Measurements from ENCODE around the gene LPP.

The LPP gene

DNA sequence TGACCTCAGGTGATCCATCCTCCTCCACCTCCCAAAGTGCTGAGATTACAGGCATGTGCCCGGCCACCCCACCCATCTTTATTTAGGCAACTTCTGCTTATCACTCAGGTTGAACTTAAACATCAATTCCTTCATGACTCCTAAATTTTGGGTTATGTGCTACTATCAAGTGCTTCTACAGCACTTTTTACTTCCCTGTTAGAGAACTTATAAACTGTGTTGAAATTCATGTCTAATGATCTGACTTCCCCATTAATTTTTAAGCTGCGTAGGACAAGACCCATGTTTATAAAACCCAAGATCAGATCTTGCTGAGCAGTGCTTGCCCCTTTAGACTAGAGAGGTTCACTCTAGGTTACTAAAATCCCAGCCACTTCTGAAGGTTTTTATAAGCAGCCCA, 751.6 kb downstream of the LPP start:
- H3K4me1 ChIP-seq (ENCODE audit: control insufficient read depth, insufficient read depth, low read length) = peaks cover 7% of the 10 kb centered on the region; the same call in 1 of the 2 replicates
- no peak overlapping the region for H3K27ac ChIP-seq (ENCODE audit: low read depth, low read length)
- no peaks in the 10 kb centered on the region for H3K27me3 ChIP-seq (ENCODE audit: control insufficient read depth, insufficient read depth, low read length)
- no peak overlapping the region for H3K4me3 ChIP-seq (ENCODE audit: low read depth, low read length)
- H3K9me3 ChIP-seq (ENCODE audit: control insufficient read depth, insufficient read depth, low read depth, low read length) = no peaks in the 10 kb centered on the region
- H3K9ac ChIP-seq (ENCODE audit: low read length) = no peak overlapping the region
- H3K36me3 ChIP-seq (ENCODE audit: control insufficient read depth, insufficient read depth, low read length) = no peaks in the 10 kb centered on the region

- Histone ChIP-seq H3K9ac (ENCODE audit: low read length) (no peak overlapping the region), H3K4me3 (ENCODE audit: low read depth, low read length) (no peak overlapping the region), H3K27me3 (ENCODE audit: control insufficient read depth, insufficient read depth, low read length) (no peaks in the 10 kb centered on the region), H3K4me1 (ENCODE audit: control insufficient read depth, insufficient read depth, low read length) (peaks cover 7% of the 10 kb centered on the region; the same call in 1 of the 2 replicates), H3K36me3 (ENCODE audit: control insufficient read depth, insufficient read depth, low read length) (no peaks in the 10 kb centered on the region), H3K27ac (ENCODE audit: low read depth, low read length) (no peak overlapping the region), H3K9me3 (ENCODE audit: control insufficient read depth, insufficient read depth, low read depth, low read length) (no peaks in the 10 kb centered on the region)
These were observed 752.3 kb downstream of the LPP start for GRCh38 chr3:188906236-188906635.

- H3K9me3 ChIP-seq (ENCODE audit: control insufficient read depth, insufficient read depth, low read depth, low read length) = peaks cover 2% of the 10 kb centered on the region; the same call in 1 of the 2 replicates
These were observed 754.3 kb downstream of the LPP start for GRCh38 chr3:188908002-188908850.

GRCh38 chr3:188911026-188911850, 757.3 kb downstream of the LPP start:
- Histone ChIP-seq H3K27ac (ENCODE audit: low read depth, low read length) (no peak overlapping the region), H3K27me3 (ENCODE audit: control insufficient read depth, insufficient read depth, low read length) (no peaks in the 10 kb centered on the region)

More at GRCh38 chr3:188908002-188908850, 754.3 kb downstream of the LPP start:
- Histone ChIP-seq H3K4me1 (ENCODE audit: control insufficient read depth, insufficient read depth, low read length) (peaks cover 7% of the 10 kb centered on the region; the same call in 1 of the 2 replicates), H3K36me3 (ENCODE audit: control insufficient read depth, insufficient read depth, low read length) (no peaks in the 10 kb centered on the region), H3K27me3 (ENCODE audit: control insufficient read depth, insufficient read depth, low read length) (no peaks in the 10 kb centered on the region), H3K9ac (ENCODE audit: low read length) (no peak overlapping the region), H3K27ac (ENCODE audit: low read depth, low read length) (no peak overlapping the region), H3K4me3 (ENCODE audit: low read depth, low read length) (no peak overlapping the region)

DNA sequence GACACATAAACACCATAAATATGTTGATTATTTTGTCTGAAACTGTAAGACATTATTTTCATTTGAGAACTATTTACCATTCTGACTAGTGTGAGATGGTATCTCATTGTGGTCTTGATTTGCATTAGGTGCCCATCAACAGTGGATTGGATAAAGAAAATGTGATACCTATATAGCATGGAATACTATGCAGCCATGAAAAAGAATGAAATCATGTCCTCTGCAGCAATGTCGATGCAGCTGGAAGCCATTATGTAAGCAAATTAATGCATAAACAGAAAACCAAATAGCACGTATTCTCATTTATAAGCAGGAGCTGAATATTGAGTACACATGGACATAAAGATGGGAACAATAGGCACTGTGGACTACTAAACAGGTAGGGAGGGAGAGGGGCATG, 759.1 kb downstream of the LPP start:
- H3K27me3 ChIP-seq (ENCODE audit: control insufficient read depth, insufficient read depth, low read length) = no peaks in the 10 kb centered on the region
- no peak overlapping the region for H3K9ac ChIP-seq (ENCODE audit: low read length)

More at GRCh38 chr3:188911026-188911850, 757.3 kb downstream of the LPP start:
- Histone ChIP-seq H3K4me3 (ENCODE audit: low read depth, low read length) (no peak overlapping the region), H3K4me1 (ENCODE audit: control insufficient read depth, insufficient read depth, low read length) (peaks cover 3% of the 10 kb centered on the region; the same call in 1 of the 2 replicates), H3K36me3 (ENCODE audit: control insufficient read depth, insufficient read depth, low read length) (no peaks in the 10 kb centered on the region), H3K9ac (ENCODE audit: low read length) (no peak overlapping the region), H3K9me3 (ENCODE audit: control insufficient read depth, insufficient read depth, low read depth, low read length) (peaks cover 3% of the 10 kb centered on the region; the same call in 1 of the 2 replicates)

GRCh38 chr3:188914552-188914951, 760.6 kb downstream of the LPP start:
- H3K9me3 ChIP-seq (ENCODE audit: control insufficient read depth, insufficient read depth, low read depth, low read length) = peaks cover 3% of the 10 kb centered on the region; the same call in 1 of the 2 replicates
- no peaks in the 10 kb centered on the region for H3K27me3 ChIP-seq (ENCODE audit: control insufficient read depth, insufficient read depth, low read length)
- peaks cover 9% of the 10 kb centered on the region for H3K4me1 ChIP-seq (ENCODE audit: control insufficient read depth, insufficient read depth, low read length)
- H3K9ac ChIP-seq (ENCODE audit: low read length) = no peak overlapping the region
- H3K36me3 ChIP-seq (ENCODE audit: control insufficient read depth, insufficient read depth, low read length) = no peaks in the 10 kb centered on the region
- H3K27ac ChIP-seq (ENCODE audit: low read depth, low read length) = no peak overlapping the region
- H3K4me3 ChIP-seq (ENCODE audit: low read depth, low read length) = no peak overlapping the region

More for the DNA sequence above, 759.1 kb downstream of the LPP start:
- H3K9me3 ChIP-seq (ENCODE audit: control insufficient read depth, insufficient read depth, low read depth, low read length) = peaks cover 3% of the 10 kb centered on the region; the same call in 1 of the 2 replicates
- no peak overlapping the region for H3K27ac ChIP-seq (ENCODE audit: low read depth, low read length)
- peaks cover 6% of the 10 kb centered on the region for H3K4me1 ChIP-seq (ENCODE audit: control insufficient read depth, insufficient read depth, low read length)
- H3K4me3 ChIP-seq (ENCODE audit: low read depth, low read length) = no peak overlapping the region
- H3K36me3 ChIP-seq (ENCODE audit: control insufficient read depth, insufficient read depth, low read length) = no peaks in the 10 kb centered on the region

DNA sequence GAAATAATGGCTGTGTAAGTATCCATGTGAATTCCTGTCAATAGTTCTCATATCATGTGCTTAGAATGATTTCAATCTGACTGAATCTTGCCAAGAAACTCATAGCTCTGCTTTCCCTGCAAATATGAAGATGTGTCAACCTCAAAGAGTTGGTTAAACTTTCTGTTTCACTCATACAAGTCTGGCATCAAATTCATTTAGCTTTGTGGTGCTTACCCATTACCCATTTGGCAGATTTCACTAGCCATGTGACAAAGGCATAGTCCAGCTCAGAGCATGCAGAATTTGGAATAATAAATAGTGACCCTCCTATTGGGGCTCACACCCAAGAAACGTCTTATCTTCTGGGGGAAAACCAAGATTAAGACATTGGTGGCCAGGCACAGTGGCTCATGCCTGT, 761.2 kb downstream of the LPP start:
- Histone ChIP-seq H3K9ac (ENCODE audit: low read length) (no peak overlapping the region), H3K27ac (ENCODE audit: low read depth, low read length) (no peak overlapping the region), H3K4me3 (ENCODE audit: low read depth, low read length) (no peak overlapping the region), H3K27me3 (ENCODE audit: control insufficient read depth, insufficient read depth, low read length) (no peaks in the 10 kb centered on the region), H3K9me3 (ENCODE audit: control insufficient read depth, insufficient read depth, low read depth, low read length) (peaks cover 6% of the 10 kb centered on the region), H3K4me1 (ENCODE audit: control insufficient read depth, insufficient read depth, low read length) (peaks cover 9% of the 10 kb centered on the region), H3K36me3 (ENCODE audit: control insufficient read depth, insufficient read depth, low read length) (no peaks in the 10 kb centered on the region)

DNA sequence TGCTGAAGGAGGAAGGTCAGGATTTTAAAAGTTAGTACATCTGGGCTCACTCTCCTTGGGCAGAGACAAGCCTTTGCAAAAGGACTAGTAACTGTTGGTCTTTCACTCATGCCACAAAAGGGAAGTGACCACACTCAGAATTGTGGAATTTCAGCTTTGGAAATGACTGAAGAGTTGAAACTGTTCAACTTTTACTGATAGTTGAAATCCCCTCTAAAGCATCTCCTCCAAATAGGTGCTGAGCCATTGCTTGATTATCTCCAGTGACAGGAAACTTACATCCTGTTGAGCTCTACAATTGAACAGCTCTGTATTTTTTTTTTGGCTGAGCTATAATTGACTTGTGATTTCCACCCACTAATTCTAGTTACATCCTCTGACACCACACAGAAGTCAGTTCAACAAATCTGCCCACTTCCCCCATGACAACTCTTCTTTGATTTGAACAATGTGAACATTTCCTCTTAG, 763.0 kb downstream of the LPP start:
- Histone ChIP-seq H3K4me1 (ENCODE audit: control insufficient read depth, insufficient read depth, low read length) (peaks cover 9% of the 10 kb centered on the region), H3K27ac (ENCODE audit: low read depth, low read length) (no peak overlapping the region), H3K9me3 (ENCODE audit: control insufficient read depth, insufficient read depth, low read depth, low read length) (peaks cover 10% of the 10 kb centered on the region), H3K27me3 (ENCODE audit: control insufficient read depth, insufficient read depth, low read length) (no peaks in the 10 kb centered on the region), H3K4me3 (ENCODE audit: low read depth, low read length) (no peak overlapping the region), H3K36me3 (ENCODE audit: control insufficient read depth, insufficient read depth, low read length) (no peaks in the 10 kb centered on the region), H3K9ac (ENCODE audit: low read length) (no peak overlapping the region)

DNA sequence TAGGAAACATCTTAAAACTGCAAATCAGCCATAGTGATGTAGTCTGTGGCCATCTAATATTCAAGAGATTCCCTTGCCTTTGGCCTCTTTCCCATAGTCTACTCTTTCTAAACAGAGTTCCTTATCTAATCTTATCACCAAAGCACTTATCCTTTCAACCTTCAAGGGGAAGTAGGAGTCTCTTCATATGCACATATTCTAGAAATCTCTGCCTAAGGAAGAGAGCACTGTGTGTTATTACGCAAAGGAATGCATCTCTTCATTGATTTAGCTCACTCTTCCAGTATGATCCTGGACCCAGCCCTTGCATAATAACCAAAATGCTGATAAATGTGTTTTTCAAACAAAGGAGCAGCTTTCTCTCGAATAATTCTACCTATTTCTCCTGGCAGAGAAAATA, 764.1 kb downstream of the LPP start:
- no peak overlapping the region for H3K27ac ChIP-seq (ENCODE audit: low read depth, low read length)
- H3K36me3 ChIP-seq (ENCODE audit: control insufficient read depth, insufficient read depth, low read length) = no peaks in the 10 kb centered on the region
- H3K9ac ChIP-seq (ENCODE audit: low read length) = no peak overlapping the region
- no peak overlapping the region for H3K4me3 ChIP-seq (ENCODE audit: low read depth, low read length)
- peaks cover 9% of the 10 kb centered on the region for H3K4me1 ChIP-seq (ENCODE audit: control insufficient read depth, insufficient read depth, low read length)
- H3K27me3 ChIP-seq (ENCODE audit: control insufficient read depth, insufficient read depth, low read length) = no peaks in the 10 kb centered on the region
- peaks cover 9% of the 10 kb centered on the region for H3K9me3 ChIP-seq (ENCODE audit: control insufficient read depth, insufficient read depth, low read depth, low read length)

DNA sequence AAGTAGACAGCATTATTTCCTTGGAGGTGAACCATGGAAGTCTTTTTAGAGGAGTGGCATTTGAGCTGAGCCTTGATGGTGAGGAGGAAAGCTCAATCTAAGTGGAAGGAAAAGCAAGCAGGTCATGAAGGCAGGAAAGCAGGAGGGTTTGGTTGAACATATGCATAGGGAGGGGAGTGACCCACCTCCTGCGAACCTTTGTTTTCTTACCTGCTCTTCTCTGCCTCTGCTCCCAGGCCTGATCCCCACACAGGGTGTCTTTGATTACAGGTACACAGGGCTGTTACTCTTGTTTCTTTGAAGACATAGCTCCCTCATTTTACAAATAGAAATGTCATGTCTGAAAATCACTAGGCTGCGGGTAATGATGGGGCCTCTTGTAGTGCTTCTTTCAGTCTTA, 769.7 kb downstream of the LPP start:
- H3K4me3 ChIP-seq (ENCODE audit: low read depth, low read length) = no peak overlapping the region
- H3K9me3 ChIP-seq (ENCODE audit: control insufficient read depth, insufficient read depth, low read depth, low read length) = peaks cover 7% of the 10 kb centered on the region
- H3K27ac ChIP-seq (ENCODE audit: low read depth, low read length) = no peak overlapping the region
- no peaks in the 10 kb centered on the region for H3K27me3 ChIP-seq (ENCODE audit: control insufficient read depth, insufficient read depth, low read length)
- no peak overlapping the region for H3K9ac ChIP-seq (ENCODE audit: low read length)
- H3K4me1 ChIP-seq (ENCODE audit: control insufficient read depth, insufficient read depth, low read length) = no peaks in the 10 kb centered on the region
- no peaks in the 10 kb centered on the region for H3K36me3 ChIP-seq (ENCODE audit: control insufficient read depth, insufficient read depth, low read length)

DNA sequence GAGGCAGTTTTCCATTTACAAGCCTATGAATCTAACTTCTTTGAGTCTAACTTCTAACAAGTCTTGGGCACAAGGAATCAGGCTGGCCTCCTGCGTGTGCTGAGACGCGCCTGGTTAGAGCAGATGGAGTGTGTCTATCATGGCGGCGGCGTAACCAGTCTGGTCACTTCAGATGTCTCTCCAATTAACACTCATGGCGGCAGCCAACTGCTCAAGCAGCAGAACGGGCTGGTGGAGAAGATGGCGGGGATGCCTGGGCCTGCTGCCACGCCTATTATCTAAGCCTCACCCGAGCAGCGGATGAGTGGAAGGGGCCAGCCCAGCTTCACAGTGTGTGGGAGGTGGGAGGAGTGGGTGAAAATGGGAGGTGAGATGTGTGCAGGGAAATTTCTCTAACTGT, 771.4 kb downstream of the LPP start:
- H3K4me1 ChIP-seq (ENCODE audit: control insufficient read depth, insufficient read depth, low read length) = no peaks in the 10 kb centered on the region
- no peaks in the 10 kb centered on the region for H3K36me3 ChIP-seq (ENCODE audit: control insufficient read depth, insufficient read depth, low read length)
- no peak overlapping the region for H3K27ac ChIP-seq (ENCODE audit: low read depth, low read length)
- H3K27me3 ChIP-seq (ENCODE audit: control insufficient read depth, insufficient read depth, low read length) = no peaks in the 10 kb centered on the region
- H3K4me3 ChIP-seq (ENCODE audit: low read depth, low read length) = no peak overlapping the region
- H3K9me3 ChIP-seq (ENCODE audit: control insufficient read depth, insufficient read depth, low read depth, low read length) = peaks cover under 1% of the 10 kb centered on the region
- no peak overlapping the region for H3K9ac ChIP-seq (ENCODE audit: low read length)
